Neuron (in vitro differentiated cells): ENCODE data around the gene SLC5A4.

Source experiments
- H2AFZ ChIP-seq: one replicate; pipeline ENCODE4 v1.6.1; 2013; ENCODE audit warnings: low read depth, mild to moderate bottlenecking, inconsistent platforms, low read length, moderate library complexity
- H3K27me3 ChIP-seq: one replicate; pipeline ENCODE4 v1.6.1; 2013; ENCODE audit warnings: low read length; ENCODE audit not compliant: insufficient read depth
- H3K36me3 ChIP-seq: one replicate; pipeline ENCODE4 v1.6.1; 2013; ENCODE audit warnings: low read length; ENCODE audit not compliant: insufficient read depth
- H3K4me1 ChIP-seq: one replicate; pipeline ENCODE4 v1.6.1; 2013; ENCODE audit warnings: low read length; ENCODE audit not compliant: insufficient read depth
- H3K4me3 ChIP-seq: 2 replicates; pipeline ENCODE4 v1.5.1; 2013; ENCODE audit warnings: mild to moderate bottlenecking, low read length, moderate library complexity
- H3K9me3 ChIP-seq: one replicate; pipeline ENCODE4 v1.6.1; 2013; ENCODE audit warnings: low read length

Gene SLC5A4

GRCh38 chr22:32175683-32176644 is 79.2 kb downstream of the SLC5A4 start:
- Histone ChIP-seq H2AFZ (peak overlapping the region; percentile 49), H3K36me3 (no peaks in the 10 kb centered on the region), H3K9me3 (no peaks in the 10 kb centered on the region), H3K27me3 (peaks cover 46% of the 10 kb centered on the region), H3K4me1 (peaks cover 8% of the 10 kb centered on the region), H3K4me3 (peak overlapping the region; percentile 13)

GRCh38 chr22:32175115-32175514 is 80.0 kb downstream of the SLC5A4 start:
- Histone ChIP-seq H2AFZ (no peak overlapping the region), H3K9me3 (no peaks in the 10 kb centered on the region), H3K4me3 (no peak overlapping the region), H3K27me3 (peaks cover 45% of the 10 kb centered on the region), H3K36me3 (no peaks in the 10 kb centered on the region), H3K4me1 (peaks cover 8% of the 10 kb centered on the region)
